ENCODE measurements around the gene RRAS.
A peak's percentile ranks its signal among the peaks of the same experiment; 100 is the strongest.

The RRAS gene

DNA sequence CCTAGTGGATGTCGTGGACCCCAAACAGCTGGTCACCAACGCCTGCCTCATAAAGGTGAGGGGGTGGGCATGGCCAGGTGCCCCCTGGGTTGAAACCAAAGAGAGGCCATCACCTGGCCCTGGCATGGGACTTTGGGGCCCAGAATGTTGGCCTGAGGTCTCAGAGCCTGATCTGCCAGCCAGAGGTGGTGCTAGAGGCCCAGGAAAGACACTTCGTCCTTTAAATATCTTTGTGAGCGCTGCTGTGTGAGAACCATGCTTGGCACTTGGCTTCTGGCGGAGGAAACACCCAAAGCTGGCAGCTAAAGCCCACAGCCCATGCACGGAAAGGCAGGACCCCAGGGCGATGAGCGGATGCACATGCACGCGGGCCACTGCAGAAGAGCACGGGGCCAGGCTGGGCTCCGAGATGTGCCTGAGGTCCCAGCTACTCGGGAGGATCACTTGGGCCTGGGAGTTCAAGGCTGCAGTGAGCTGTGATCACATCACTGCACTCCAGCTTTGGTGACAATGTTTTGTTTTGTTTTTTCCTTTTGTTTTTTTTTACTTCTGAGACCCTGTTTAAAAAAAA lies 45.1 kb upstream of the RRAS start:
- H4K20me1 ChIP-seq (ENCODE audit: insufficient read depth, low read length) = peaks cover 84% of the 10 kb centered on the region
- no peak overlapping the region for H2AFZ ChIP-seq (ENCODE audit: low read depth, low read length)

DNA sequence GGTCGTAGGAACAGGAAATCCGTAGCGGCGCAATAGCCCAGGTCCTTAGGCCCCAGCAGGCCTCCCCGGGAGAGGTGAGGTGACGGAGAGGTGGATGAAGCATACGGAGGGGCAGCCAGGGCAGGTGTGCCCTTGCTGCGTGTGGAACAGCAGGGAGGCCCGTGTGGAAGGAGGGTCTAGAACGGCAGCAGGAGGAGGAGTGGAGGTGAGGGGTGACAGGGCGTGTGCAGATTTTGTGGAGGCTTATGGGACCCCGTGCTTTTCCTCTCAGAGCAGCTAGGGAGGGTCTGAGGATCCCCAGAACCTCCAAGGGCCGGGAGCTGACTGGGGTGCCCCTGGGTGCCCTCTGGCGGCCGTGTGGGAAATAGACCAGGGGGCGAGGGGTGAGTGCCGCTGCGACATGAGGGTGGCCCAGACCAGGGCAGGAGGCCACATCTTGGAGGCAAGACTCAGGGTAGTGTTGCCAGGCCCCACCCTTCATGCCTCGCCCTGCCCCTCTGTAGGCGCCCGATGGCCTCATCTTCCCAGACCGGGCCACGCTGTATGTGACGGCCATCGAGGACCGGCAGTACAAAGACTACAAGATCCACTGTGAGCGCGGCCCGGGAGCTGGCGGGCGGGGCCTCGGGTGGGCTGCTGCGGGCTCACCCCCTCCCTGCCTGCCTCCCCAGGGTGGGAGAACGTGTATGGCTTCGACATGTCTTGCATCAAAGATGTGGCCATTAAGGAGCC lies 44.5 kb upstream of the RRAS start:
- H3K36me3 ChIP-seq (replicated peaks; ENCODE audit: low read depth, low read length) = peaks cover 81% of the 10 kb centered on the region
- no peak overlapping the region for H3K9ac ChIP-seq (ENCODE audit: low read length)
- no peak overlapping the region for H3K27ac ChIP-seq (ENCODE audit: low read length)
- H3K4me1 ChIP-seq (ENCODE audit: low read length) = peaks cover 52% of the 10 kb centered on the region
- H3K4me3 ChIP-seq (ENCODE audit: low read length) = no peak overlapping the region
- H3K27me3 ChIP-seq (ENCODE audit: low read depth, low read length) = no peaks in the 10 kb centered on the region
- H3K9me3 ChIP-seq (ENCODE audit: insufficient read depth, low read length) = no peaks in the 10 kb centered on the region
- TF ChIP-seq EZH2phosphoT487 (IDR thresholded peaks at IDR 0.05; ENCODE audit: low read depth) (no peak), CTCF (IDR thresholded peaks at IDR 0.05; ENCODE audit: low read depth, low read length) (peak; percentile 64)
- H4K20me1 ChIP-seq (ENCODE audit: insufficient read depth, low read length) = peaks cover 87% of the 10 kb centered on the region
- peaks cover 63% of the 10 kb centered on the region for H3K79me2 ChIP-seq (ENCODE audit: low read length)
- H3K4me2 ChIP-seq (ENCODE audit: low read length) = no peak overlapping the region
- no peak overlapping the region for H2AFZ ChIP-seq (ENCODE audit: low read depth, low read length)

More for the DNA sequence above, 45.1 kb upstream of the RRAS start:
- Histone ChIP-seq H3K36me3 (replicated peaks; ENCODE audit: low read depth, low read length) (peaks cover 83% of the 10 kb centered on the region), H3K79me2 (ENCODE audit: low read length) (peaks cover 57% of the 10 kb centered on the region), H3K4me3 (ENCODE audit: low read length) (no peak overlapping the region), H3K4me1 (ENCODE audit: low read length) (peaks cover 45% of the 10 kb centered on the region), H3K9ac (ENCODE audit: low read length) (no peak overlapping the region), H3K27me3 (ENCODE audit: low read depth, low read length) (no peaks in the 10 kb centered on the region), H3K27ac (ENCODE audit: low read length) (no peak overlapping the region), H3K4me2 (ENCODE audit: low read length) (no peak overlapping the region), H3K9me3 (ENCODE audit: insufficient read depth, low read length) (no peaks in the 10 kb centered on the region)
- TF ChIP-seq CTCF (IDR thresholded peaks at IDR 0.05; ENCODE audit: low read depth, low read length) (no peak), EZH2phosphoT487 (IDR thresholded peaks at IDR 0.05; ENCODE audit: low read depth) (no peak)

DNA sequence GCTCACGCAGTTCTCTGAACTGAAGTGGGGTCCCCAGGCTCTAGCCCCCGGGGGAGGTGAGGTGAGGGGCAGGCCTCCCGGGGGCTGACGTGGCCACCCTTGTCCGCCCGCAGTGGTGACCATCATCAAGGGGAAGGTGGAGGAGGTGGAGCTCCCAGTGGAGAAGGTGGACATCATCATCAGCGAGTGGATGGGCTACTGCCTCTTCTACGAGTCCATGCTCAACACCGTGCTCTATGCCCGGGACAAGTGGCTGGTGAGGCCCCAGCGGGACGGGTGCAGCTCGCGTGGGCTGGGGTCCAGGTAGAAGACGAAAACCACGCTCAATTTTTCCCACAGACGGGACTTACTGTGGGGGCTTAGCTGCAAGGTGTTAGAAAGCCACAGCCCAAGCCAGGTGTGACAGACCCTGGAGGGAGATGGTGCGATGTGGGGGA lies 43.9 kb upstream of the RRAS start:
- Histone ChIP-seq H3K27ac (ENCODE audit: low read length) (no peak overlapping the region), H2AFZ (ENCODE audit: low read depth, low read length) (no peak overlapping the region), H3K4me2 (ENCODE audit: low read length) (no peak overlapping the region), H3K4me3 (ENCODE audit: low read length) (no peak overlapping the region), H3K9ac (ENCODE audit: low read length) (no peak overlapping the region), H4K20me1 (ENCODE audit: insufficient read depth, low read length) (peaks cover 89% of the 10 kb centered on the region), H3K36me3 (replicated peaks; ENCODE audit: low read depth, low read length) (peaks cover 78% of the 10 kb centered on the region), H3K79me2 (ENCODE audit: low read length) (peaks cover 69% of the 10 kb centered on the region), H3K9me3 (ENCODE audit: insufficient read depth, low read length) (no peaks in the 10 kb centered on the region), H3K4me1 (ENCODE audit: low read length) (peaks cover 56% of the 10 kb centered on the region), H3K27me3 (ENCODE audit: low read depth, low read length) (no peaks in the 10 kb centered on the region)
- TF ChIP-seq EZH2phosphoT487 (IDR thresholded peaks at IDR 0.05; ENCODE audit: low read depth) = no peak
- no peak for TF ChIP-seq CTCF (IDR thresholded peaks at IDR 0.05; ENCODE audit: low read depth, low read length)

DNA sequence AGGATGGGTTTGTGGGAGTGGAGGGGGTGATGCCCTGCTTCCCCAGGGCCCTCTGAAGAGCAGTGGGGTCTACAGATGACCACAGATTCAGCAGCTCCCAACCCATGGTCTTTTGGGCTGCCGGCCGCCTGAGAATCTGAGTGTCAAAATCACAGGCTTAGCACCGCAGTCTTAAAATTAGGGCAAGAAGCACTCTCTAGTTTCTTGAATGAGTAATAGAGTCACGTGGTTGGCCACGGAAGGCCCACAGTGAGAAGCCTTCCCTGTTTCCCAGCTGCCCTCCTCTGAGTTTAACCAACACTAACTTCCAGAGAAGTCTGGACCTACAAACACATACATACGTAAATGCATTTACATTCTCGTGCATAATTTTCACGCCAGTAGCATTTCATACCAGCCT lies 42.3 kb upstream of the RRAS start:
- H3K4me2 ChIP-seq (ENCODE audit: low read length) = peak overlapping the region; percentile 58
- peak overlapping the region; percentile 79 for H3K27ac ChIP-seq (ENCODE audit: low read length)
- no peaks in the 10 kb centered on the region for H3K27me3 ChIP-seq (ENCODE audit: low read depth, low read length)
- H3K4me3 ChIP-seq (ENCODE audit: low read length) = peak overlapping the region; percentile 36
- no peak for TF ChIP-seq EZH2phosphoT487 (IDR thresholded peaks at IDR 0.05; ENCODE audit: low read depth)
- no peak for TF ChIP-seq CTCF (IDR thresholded peaks at IDR 0.05; ENCODE audit: low read depth, low read length)
- H3K9ac ChIP-seq (ENCODE audit: low read length) = peak overlapping the region; percentile 30; the same call in 1 of the 2 replicates
- H4K20me1 ChIP-seq (ENCODE audit: insufficient read depth, low read length) = peaks cover 78% of the 10 kb centered on the region
- H3K36me3 ChIP-seq (replicated peaks; ENCODE audit: low read depth, low read length) = peaks cover 63% of the 10 kb centered on the region
- peaks cover 44% of the 10 kb centered on the region for H3K4me1 ChIP-seq (ENCODE audit: low read length)
- H2AFZ ChIP-seq (ENCODE audit: low read depth, low read length) = no peak overlapping the region
- H3K79me2 ChIP-seq (ENCODE audit: low read length) = peaks cover 84% of the 10 kb centered on the region
- no peaks in the 10 kb centered on the region for H3K9me3 ChIP-seq (ENCODE audit: insufficient read depth, low read length)
